Activated T-helper 1 cell treated with anti-CD3 and anti-CD28 coated beads, Interleukin-12 subunit alpha, Interleukin-12 subunit beta, Interleukin-2, Interleukin-4 antibody, amounts not matched to agents 30 ng/mL and 10 ng/mL and 1 ng/mL, durations not matched to agents 14 hours and 24 hours and 36 hours (primary cell): ENCODE data around the gene KRT20. TPM values are rescaled to one million over a fixed set of nuclear protein-coding genes. Genes with fewer than 3 reads are reported as not detected.
"Not testable (repeated sequence)": the region's sequence is repeated elsewhere in the genome, so short reads cannot be mapped to it uniquely, and the experiment has no call there.

Experiments
- DNase-seq: peaks from one replicate; pipeline ENCODE4 v3.0.0; 2021; ENCODE audit warnings: low spot score
- H3K27ac Mint-ChIP-seq: one replicate; pipeline ENCODE4 v1.8.0; 2021; ENCODE audit warnings: mild to moderate bottlenecking, mixed read lengths
- H3K27me3 Mint-ChIP-seq: one replicate; pipeline ENCODE4 v1.8.0; 2022; ENCODE audit warnings: mild to moderate bottlenecking, moderate library complexity, mixed read lengths; ENCODE audit not compliant: insufficient read depth
- H3K36me3 Mint-ChIP-seq: one replicate; pipeline ENCODE4 v1.8.0; 2021; ENCODE audit warnings: low read depth, mixed read lengths
- H3K4me1 Mint-ChIP-seq: one replicate; pipeline ENCODE4 v1.8.0; 2021; ENCODE audit warnings: low read depth, mixed read lengths
- H3K4me3 Mint-ChIP-seq: one replicate; pipeline ENCODE4 v1.8.0; 2021; ENCODE audit warnings: mild to moderate bottlenecking, moderate library complexity, mixed read lengths
- H3K9me3 Mint-ChIP-seq: one replicate; pipeline ENCODE4 v1.8.0; 2021; ENCODE audit warnings: mixed read lengths
- intact Hi-C: fragments of 100-400 bp; cut with micrococcal nuclease; formaldehyde crosslinking; loops from one replicate; pipeline ENCODE4 v1.15.1; 2024
- total RNA-seq: library from RNA; stranded (reverse); gene quantifications from 2 replicates; pipeline ENCODE4 v1.2.3, GENCODE V29; 2022

KRT20 gene, protein sequence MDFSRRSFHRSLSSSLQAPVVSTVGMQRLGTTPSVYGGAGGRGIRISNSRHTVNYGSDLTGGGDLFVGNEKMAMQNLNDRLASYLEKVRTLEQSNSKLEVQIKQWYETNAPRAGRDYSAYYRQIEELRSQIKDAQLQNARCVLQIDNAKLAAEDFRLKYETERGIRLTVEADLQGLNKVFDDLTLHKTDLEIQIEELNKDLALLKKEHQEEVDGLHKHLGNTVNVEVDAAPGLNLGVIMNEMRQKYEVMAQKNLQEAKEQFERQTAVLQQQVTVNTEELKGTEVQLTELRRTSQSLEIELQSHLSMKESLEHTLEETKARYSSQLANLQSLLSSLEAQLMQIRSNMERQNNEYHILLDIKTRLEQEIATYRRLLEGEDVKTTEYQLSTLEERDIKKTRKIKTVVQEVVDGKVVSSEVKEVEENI
- not detected in 2 replicates for total RNA-seq

DNA sequence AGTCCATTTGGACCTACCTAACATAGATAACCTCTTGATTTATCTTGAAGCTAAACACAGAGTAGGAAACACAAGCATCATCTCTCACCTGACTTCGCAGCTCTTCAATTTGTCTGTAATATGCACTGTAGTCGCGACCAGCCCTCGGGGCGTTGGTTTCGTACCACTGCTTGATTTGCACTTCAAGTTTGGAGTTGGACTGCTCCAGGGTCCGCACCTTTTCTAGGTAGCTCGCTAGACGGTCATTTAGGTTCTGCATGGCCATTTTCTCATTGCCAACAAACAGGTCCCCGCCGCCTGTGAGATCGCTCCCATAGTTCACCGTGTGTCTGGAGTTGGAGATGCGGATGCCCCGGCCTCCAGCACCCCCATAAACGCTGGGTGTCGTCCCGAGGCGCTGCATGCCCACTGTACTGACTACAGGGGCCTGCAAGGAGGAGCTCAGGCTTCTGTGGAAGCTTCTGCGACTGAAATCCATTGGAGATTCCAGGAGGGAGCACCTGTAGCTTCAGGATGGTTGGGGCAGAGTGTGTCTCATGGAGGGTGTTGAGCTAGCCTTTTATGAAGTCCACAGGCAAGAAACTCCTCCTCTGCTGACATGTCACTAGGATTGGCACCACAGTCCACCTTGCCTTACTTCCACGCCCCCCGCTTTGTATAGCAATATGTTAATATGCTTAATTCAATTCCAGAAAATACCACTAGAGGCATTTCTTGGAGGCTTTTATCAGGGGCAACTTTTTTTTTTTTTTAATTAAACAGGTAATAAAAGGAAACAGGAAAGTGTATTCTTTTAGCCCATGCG is at the start of gene KRT20:
Gene KRT20, minus strand, starts transcription at position 535 of the 805 bp plus-strand sequence. Its CDS starts 57 bp downstream, at position 478.
- Mint-ChIP-seq H3K36me3 (no peaks in the 10 kb centered on the region), H3K4me1 (no peaks in the 10 kb centered on the region), H3K9me3 (no peaks in the 10 kb centered on the region), H3K27ac (no peak within 1 kb of the TSS), H3K4me3 (no peak within 1 kb of the TSS), H3K27me3 (peaks cover 33% of the 10 kb centered on the region)
- intact Hi-C loops = no loop called here
- no peak for DNase-seq

DNA sequence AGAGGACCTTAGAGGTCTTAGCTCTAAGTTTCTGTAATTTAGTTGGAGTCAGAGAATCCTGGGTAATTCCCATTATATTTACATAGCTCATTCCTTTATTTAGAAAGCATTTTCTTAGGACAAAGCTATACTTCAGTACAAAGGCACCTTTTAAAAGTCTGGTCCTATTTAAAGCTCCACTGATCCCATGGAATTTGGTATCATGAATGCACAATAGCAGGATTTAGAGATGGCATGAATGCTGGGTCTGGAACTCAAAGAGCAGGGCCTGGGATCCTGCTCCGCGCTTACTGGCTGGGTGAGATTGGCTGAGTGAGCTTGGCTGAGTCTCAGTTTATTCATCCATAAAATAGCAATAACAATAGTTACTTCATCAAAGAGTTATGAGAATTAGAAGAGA is 47.6 kb upstream of the KRT20 start:
- Mint-ChIP-seq H3K4me3 (no peak overlapping the region), H3K36me3 (no peaks in the 10 kb centered on the region), H3K9me3 (no peaks in the 10 kb centered on the region), H3K27ac (no peak overlapping the region), H3K4me1 (no peaks in the 10 kb centered on the region), H3K27me3 (peaks cover 18% of the 10 kb centered on the region)
- no peak for DNase-seq
- intact Hi-C loops = no loop called here

DNA sequence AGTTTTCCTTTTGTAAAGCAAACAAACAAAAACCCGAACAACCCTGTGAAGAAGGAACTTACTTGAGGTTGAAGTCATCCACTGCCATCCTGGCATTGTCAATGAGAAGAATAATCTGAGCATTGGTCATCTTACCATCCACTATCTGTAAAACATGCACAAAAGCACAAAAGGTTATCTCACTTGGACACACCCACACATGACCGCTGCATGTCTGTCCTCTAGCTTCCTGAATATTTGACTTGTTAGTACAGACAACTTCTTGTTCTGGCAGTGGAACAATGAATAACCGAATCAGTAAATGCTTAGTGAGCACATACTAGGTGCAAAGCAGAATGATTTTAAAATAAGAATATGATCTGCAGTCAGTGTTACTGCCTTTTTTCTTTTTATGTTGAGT is 46.3 kb upstream of the KRT20 start:
- Mint-ChIP-seq H3K4me3 (no peak overlapping the region), H3K36me3 (no peaks in the 10 kb centered on the region), H3K4me1 (no peaks in the 10 kb centered on the region), H3K27ac (no peak overlapping the region), H3K9me3 (no peaks in the 10 kb centered on the region), H3K27me3 (peaks cover 25% of the 10 kb centered on the region)
- no peak for DNase-seq
- intact Hi-C loops = no loop called here

DNA sequence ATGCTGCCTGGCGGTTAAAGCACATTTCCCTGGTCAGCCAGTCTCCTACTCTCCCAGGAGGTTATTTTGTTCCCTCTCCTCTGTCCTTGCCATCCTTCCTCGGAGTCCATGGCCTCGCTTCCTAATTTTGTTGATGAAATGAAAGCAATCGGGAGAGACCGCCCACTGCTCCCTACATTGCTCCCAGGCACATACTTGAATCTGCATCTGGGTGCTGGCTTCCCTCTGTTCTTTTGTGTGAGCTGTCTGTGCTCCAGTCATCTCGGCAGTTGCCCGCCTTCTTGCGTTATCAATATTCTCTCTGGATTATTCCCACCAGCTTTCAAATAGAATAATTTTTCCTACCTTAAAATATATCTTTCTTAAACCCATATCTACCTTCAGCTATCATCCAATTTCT is 41.3 kb upstream of the KRT20 start:
- no peaks in the 10 kb centered on the region for H3K9me3 Mint-ChIP-seq
- no peaks in the 10 kb centered on the region for H3K36me3 Mint-ChIP-seq
- H3K27me3 Mint-ChIP-seq = peaks cover 34% of the 10 kb centered on the region
- no peak overlapping the region for H3K27ac Mint-ChIP-seq
- no peaks in the 10 kb centered on the region for H3K4me1 Mint-ChIP-seq
- no peak for DNase-seq
- intact Hi-C loops = no loop called here
- no peak overlapping the region for H3K4me3 Mint-ChIP-seq

DNA sequence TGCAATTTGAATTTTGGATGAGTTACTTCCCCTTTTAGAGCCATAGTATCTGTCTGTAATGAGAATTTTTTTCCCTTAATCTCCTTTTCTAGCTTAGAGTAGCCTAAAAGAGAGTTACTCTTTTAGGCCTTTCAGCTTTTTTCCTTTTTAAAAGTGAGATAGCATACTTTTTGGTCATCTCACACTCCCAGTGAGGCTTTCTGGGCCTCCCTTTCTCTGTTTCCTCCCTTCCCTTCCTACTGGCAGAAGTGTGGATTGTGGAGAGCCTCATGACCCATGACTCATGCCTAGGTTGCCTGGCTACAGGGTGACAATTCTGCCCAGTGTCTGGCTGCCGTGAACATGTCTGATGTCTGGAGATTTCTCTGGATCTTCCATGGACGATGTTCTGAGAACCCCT is 37.2 kb upstream of the KRT20 start:
- intact Hi-C loops = no loop called here

DNA sequence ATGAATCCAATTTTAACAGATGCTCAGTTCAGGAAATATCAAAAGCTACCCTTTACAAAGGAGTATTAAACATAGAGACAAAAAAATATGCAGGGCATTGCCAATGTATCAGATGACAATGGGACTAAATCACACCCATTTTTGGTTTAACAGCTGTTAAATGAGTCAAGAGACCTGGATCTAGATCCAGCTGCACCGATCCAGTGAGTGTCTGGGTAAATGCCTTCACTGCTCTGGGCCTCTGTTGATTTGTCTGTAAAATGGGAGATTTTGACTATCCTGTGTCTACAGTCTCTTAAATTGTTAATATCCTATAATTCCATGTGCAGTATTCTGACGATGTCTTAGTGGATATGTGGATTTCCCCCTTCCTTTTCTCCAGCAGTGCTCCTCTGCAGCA is 36.0 kb upstream of the KRT20 start:
- Mint-ChIP-seq H3K36me3 (no peaks in the 10 kb centered on the region), H3K27ac (no peak overlapping the region), H3K4me3 (no peak overlapping the region), H3K9me3 (no peaks in the 10 kb centered on the region), H3K4me1 (no peaks in the 10 kb centered on the region), H3K27me3 (peaks cover 22% of the 10 kb centered on the region)
- intact Hi-C loops = no loop called here
- no peak for DNase-seq

More for the DNA sequence above, 37.2 kb upstream of the KRT20 start:
- Mint-ChIP-seq H3K27ac (no peak overlapping the region), H3K9me3 (no peaks in the 10 kb centered on the region), H3K27me3 (peaks cover 30% of the 10 kb centered on the region), H3K4me1 (no peaks in the 10 kb centered on the region), H3K4me3 (no peak overlapping the region), H3K36me3 (no peaks in the 10 kb centered on the region)
- no peak for DNase-seq

DNA sequence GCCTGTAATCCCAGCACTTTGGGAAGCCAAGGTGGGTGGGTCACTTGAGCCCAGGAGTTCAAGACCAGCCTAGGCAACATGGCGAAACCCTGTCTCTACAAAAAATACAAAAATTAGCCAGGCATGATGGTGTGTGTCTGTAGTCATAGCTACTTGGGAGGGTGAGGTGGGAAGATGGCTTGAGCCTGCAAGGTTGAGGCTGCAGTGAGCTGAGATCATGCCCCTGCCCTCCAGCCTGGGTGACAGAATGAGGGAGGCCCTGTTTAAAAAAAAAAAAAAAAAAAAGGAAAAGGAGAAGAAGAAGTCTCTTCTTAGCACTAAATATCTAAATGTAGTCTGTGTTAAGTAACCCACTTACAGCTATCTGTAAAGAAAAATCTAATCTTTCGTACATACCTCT is 32.1 kb upstream of the KRT20 start:
- H3K27ac Mint-ChIP-seq, H3K36me3 Mint-ChIP-seq, H3K4me3 Mint-ChIP-seq, H3K27me3 Mint-ChIP-seq, H3K4me1 Mint-ChIP-seq, DNase-seq, intact Hi-C loops, H3K9me3 Mint-ChIP-seq: not testable (repeated sequence)

DNA sequence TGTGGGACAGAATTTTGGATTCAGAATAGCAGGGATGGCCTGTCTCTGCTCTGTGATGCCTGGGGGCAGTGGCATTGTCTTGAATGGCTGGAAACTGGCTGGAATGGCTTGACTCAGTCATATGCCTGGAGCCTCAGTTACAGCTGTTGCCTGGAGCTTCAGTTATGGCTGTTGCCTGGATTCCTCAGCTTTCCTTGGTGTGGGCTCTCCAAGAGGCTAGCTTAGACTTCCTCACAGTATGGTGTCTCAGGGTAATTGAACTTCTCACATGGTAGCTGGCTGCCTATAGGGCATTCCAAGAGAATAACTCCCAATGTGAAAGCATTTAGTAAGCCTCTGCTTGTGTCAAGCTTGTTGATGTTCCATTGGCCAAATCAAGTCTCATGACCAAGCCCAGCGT is 31.3 kb upstream of the KRT20 start:
- Mint-ChIP-seq H3K27ac (no peak overlapping the region), H3K27me3 (peaks cover 8% of the 10 kb centered on the region), H3K4me1 (peaks cover 6% of the 10 kb centered on the region), H3K4me3 (no peak overlapping the region), H3K36me3 (no peaks in the 10 kb centered on the region), H3K9me3 (no peaks in the 10 kb centered on the region)
- intact Hi-C loops = no loop called here
- DNase-seq = no peak

DNA sequence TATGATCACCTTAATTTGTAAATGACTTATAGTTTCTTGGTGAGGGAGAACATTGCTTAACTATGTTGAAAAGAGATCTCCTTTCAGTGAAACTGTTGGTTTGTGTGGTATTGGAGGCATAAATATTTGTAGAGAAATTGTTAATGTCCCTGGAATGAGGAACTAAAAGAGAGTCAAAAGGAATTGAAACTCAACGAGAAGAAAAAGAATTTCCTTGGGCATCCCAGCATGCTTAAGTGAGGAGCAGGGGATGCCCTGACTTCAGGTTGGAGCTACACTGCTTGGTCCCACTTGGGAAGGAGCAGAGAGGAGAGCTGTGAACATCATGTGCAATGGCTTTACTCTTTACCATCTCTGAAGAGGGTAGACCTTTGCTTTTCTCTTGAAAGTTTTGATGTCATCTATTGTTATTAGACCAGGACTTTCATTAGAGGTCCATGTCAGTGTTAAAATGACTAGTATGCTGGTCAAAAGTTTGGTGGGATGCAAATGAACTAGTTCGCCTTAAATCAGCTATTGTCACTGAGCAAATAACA is 30.7 kb upstream of the KRT20 start:
- no peaks in the 10 kb centered on the region for H3K36me3 Mint-ChIP-seq
- no peak for DNase-seq
- peaks cover 5% of the 10 kb centered on the region for H3K27me3 Mint-ChIP-seq
- H3K4me1 Mint-ChIP-seq = peaks cover 6% of the 10 kb centered on the region
- no peak overlapping the region for H3K4me3 Mint-ChIP-seq
- no peaks in the 10 kb centered on the region for H3K9me3 Mint-ChIP-seq
- H3K27ac Mint-ChIP-seq = no peak overlapping the region
- intact Hi-C loops = no loop called here

DNA sequence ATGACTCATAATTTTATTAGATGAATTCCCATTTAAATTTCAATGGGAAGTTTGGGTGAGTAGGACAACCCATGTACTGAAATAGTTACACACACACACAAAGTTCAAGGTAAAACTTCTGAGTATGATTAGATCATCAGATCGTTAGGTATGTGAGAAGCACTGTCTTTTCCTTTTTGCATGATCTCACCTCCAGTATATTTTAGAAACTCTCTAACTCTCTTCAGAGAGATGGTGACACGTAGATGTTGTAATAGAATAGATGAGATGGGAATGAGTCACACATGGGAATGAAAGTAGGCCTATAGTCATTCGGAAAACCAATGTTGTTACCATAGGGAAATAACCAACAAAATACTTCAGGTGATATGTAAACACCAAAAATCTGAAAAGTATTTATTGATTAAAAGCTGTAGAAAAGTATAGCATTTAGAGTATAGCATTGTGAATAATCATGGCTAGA is 30.2 kb upstream of the KRT20 start:
- H3K4me1 Mint-ChIP-seq = peaks cover 6% of the 10 kb centered on the region
- H3K36me3 Mint-ChIP-seq = no peaks in the 10 kb centered on the region
- no peak for DNase-seq
- H3K27ac Mint-ChIP-seq = no peak overlapping the region
- no peaks in the 10 kb centered on the region for H3K9me3 Mint-ChIP-seq
- peaks cover 5% of the 10 kb centered on the region for H3K27me3 Mint-ChIP-seq
- intact Hi-C loops = no loop called here
- H3K4me3 Mint-ChIP-seq = no peak overlapping the region

DNA sequence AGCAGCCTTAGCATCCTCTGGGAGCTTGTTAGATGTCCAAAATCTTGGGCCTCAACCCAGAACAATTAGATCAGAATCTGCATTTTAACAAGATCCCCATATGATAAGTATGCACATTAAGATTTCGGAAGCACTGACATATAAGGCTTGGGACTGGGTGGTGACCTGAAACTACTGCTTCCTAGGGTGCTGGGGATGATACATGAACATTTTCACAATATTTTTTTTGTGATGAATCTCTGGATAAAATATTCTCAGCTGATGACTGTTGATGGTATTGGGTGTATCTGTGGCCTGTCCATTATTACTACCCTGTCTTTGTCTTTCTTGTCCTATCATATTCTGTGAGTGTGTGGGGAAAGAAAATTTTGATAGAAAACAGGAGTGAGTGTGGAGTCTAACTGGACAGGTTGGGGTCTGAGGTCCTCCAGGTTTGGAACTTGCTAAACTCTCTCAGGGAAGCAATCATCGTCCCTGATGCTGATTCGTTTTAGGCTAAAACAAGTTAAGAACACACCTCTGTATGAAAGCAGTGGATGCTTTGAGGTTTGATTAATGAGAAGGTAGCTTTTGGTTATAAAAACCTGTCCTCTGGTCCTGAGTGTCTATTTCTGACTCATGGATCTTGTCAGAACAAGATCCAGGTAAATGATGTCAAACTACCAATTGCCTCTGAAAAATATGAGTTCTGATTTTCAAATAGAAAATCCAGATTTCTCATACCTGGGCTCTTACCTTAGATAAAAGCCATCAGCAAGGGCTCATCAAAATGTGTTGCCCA is 29.2 kb upstream of the KRT20 start:
- Mint-ChIP-seq H3K4me3 (no peak overlapping the region), H3K36me3 (no peaks in the 10 kb centered on the region), H3K9me3 (no peaks in the 10 kb centered on the region), H3K4me1 (peaks cover 6% of the 10 kb centered on the region), H3K27me3 (peaks cover 10% of the 10 kb centered on the region), H3K27ac (no peak overlapping the region)
- DNase-seq = no peak
- intact Hi-C loops = no loop called here

DNA sequence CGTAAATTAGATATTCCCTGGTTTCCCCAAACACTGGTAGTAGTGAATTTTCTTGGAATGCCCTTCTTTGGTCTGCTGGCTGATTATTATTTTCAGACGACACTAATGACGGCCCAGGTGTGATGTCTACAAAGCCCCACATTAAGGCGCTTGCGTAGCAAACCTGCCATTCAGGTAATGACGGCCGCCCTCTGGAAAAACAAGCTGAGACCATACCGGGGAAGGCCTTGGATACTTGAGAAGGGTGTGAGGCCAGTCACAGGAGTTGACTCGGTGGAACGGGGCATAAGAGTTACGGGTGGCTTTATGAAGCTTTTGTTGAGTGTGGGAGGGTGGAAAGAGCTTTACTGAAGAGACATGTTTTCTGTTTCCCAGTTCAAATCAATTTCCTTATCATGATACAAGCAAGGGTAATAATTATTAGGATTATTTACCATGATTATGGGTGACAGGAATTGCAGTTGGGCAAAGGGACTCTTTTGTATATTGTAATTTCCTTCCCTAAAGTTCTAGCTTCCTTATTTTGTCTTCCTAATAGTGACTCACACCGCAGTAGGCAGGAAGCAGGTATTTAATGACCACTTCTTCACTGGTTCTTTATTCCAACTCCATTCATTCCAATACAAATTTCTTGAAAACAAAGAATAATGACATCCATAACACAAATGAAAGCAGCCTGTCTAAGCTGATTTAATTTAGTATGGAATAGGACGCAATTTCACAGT is 27.6 kb upstream of the KRT20 start:
- H3K27ac Mint-ChIP-seq = no peak overlapping the region
- no peaks in the 10 kb centered on the region for H3K9me3 Mint-ChIP-seq
- peaks cover 19% of the 10 kb centered on the region for H3K27me3 Mint-ChIP-seq
- DNase-seq = no peak
- intact Hi-C loops = no loop called here
- H3K4me3 Mint-ChIP-seq = no peak overlapping the region
- peaks cover 6% of the 10 kb centered on the region for H3K4me1 Mint-ChIP-seq
- H3K36me3 Mint-ChIP-seq = no peaks in the 10 kb centered on the region
